H9 (cell line): ENCODE measurements around the gene TRAF3IP1. TPM values are rescaled to one million over a fixed set of nuclear protein-coding genes. Genes with fewer than 3 reads are reported as not detected.

ENCODE experiments used
- DNase-seq: peaks from one replicate; pipeline ENCODE4 v3.0.0-alpha.2; 2017
- H2AFZ ChIP-seq: one replicate; pipeline ENCODE4 v1.6.1; 2013; ENCODE audit warnings: mild to moderate bottlenecking, low read length, control low read depth, moderate library complexity
- H2AK5ac ChIP-seq: 2 replicates; pipeline ENCODE4 v1.6.1; 2013; ENCODE audit warnings: low read length, control low read depth, mixed read lengths; ENCODE audit not compliant: insufficient read length
- H2BK120ac ChIP-seq: one replicate; pipeline ENCODE4 v1.6.1; 2013; ENCODE audit warnings: low read depth, mild to moderate bottlenecking, low read length, control low read depth, inconsistent platforms; ENCODE audit not compliant: poor library complexity, severe bottlenecking
- H2BK12ac ChIP-seq: 2 replicates; pipeline ENCODE4 v1.6.1; 2013; ENCODE audit warnings: low read length, control low read depth, mixed read lengths, low read depth; ENCODE audit not compliant: insufficient read length
- H2BK15ac ChIP-seq: 2 replicates; pipeline ENCODE4 v1.6.1; 2013; ENCODE audit warnings: low read depth, low read length, control low read depth
- H2BK20ac ChIP-seq: one replicate; pipeline ENCODE4 v1.6.1; 2013; ENCODE audit warnings: low read depth, mild to moderate bottlenecking, low read length, control low read depth, inconsistent platforms; ENCODE audit not compliant: poor library complexity, severe bottlenecking
- H2BK5ac ChIP-seq: 2 replicates; pipeline ENCODE4 v1.6.1; 2013; ENCODE audit warnings: low read length, control low read depth, mixed read lengths; ENCODE audit not compliant: insufficient read length
- H3K14ac ChIP-seq: 2 replicates; pipeline ENCODE4 v1.6.1; 2013; ENCODE audit warnings: low read length, control low read depth; ENCODE audit not compliant: insufficient read depth
- H3K18ac ChIP-seq: 2 replicates; pipeline ENCODE4 v1.6.1; 2013; ENCODE audit warnings: low read depth, mild to moderate bottlenecking, mixed read lengths, low read length, control low read depth; ENCODE audit not compliant: insufficient read length
- H3K23ac ChIP-seq: 2 replicates; pipeline ENCODE4 v1.6.1; 2013; ENCODE audit warnings: low read length, control low read depth, mixed read lengths, low read depth; ENCODE audit not compliant: insufficient read length
- H3K23me2 ChIP-seq: 2 replicates; pipeline ENCODE4 v1.6.1; 2013; ENCODE audit warnings: low read depth, mild to moderate bottlenecking, mixed read lengths, low read length, control low read depth; ENCODE audit not compliant: insufficient read length, poor library complexity, severe bottlenecking
- H3K27ac ChIP-seq: 2 replicates; pipeline ENCODE4 v1.5.1; 2013; ENCODE audit warnings: low read length, control low read depth, mixed read lengths, low read depth; ENCODE audit not compliant: insufficient read length
- H3K27me3 ChIP-seq: 2 replicates; pipeline ENCODE4 v1.6.1; 2013; ENCODE audit warnings: low read length, control low read depth, inconsistent platforms; ENCODE audit not compliant: insufficient read depth
- H3K4ac ChIP-seq: 2 replicates; pipeline ENCODE4 v1.6.1; 2013; ENCODE audit warnings: low read depth, mild to moderate bottlenecking, control low read depth, inconsistent platforms, low read length, moderate library complexity
- H3K4me1 ChIP-seq: 2 replicates; pipeline ENCODE4 v1.6.1; 2013; ENCODE audit warnings: low read length, control low read depth, inconsistent platforms; ENCODE audit not compliant: insufficient read depth
- H3K4me2 ChIP-seq: 2 replicates; pipeline ENCODE4 v1.6.1; 2013; ENCODE audit warnings: low read length, control low read depth, mixed read lengths; ENCODE audit not compliant: insufficient read length, insufficient read depth
- H3K56ac ChIP-seq: 2 replicates; pipeline ENCODE4 v1.6.1; 2013; ENCODE audit warnings: low read depth, mild to moderate bottlenecking, mixed read lengths, low read length, control low read depth; ENCODE audit not compliant: insufficient read length
- H3K79me1 ChIP-seq: 2 replicates; pipeline ENCODE4 v1.6.1; 2013; ENCODE audit warnings: low read depth, mild to moderate bottlenecking, moderate library complexity, low read length, control low read depth, inconsistent platforms; ENCODE audit not compliant: insufficient read depth, poor library complexity, severe bottlenecking
- H3K79me2 ChIP-seq: 2 replicates; pipeline ENCODE4 v1.6.1; 2013; ENCODE audit warnings: low read length, control low read depth, inconsistent platforms; ENCODE audit not compliant: insufficient read depth
- H3K9ac ChIP-seq: 2 replicates; pipeline ENCODE4 v1.6.1; 2013; ENCODE audit warnings: low read length, control low read depth, mixed read lengths; ENCODE audit not compliant: insufficient read length; ENCODE audit errors: extremely low read depth
- H3K9me3 ChIP-seq: one replicate; pipeline ENCODE4 v1.6.1; 2013; ENCODE audit warnings: low read depth, low read length, inconsistent platforms; ENCODE audit not compliant: control insufficient read depth
- H3T11ph ChIP-seq: one replicate; pipeline ENCODE4 v1.6.1; 2013; ENCODE audit warnings: mild to moderate bottlenecking, low read length, control low read depth, inconsistent platforms
- H4K20me1 ChIP-seq: one replicate; pipeline ENCODE4 v1.6.1; 2013; ENCODE audit not compliant: control insufficient read depth, insufficient read length, insufficient read depth
- H4K5ac ChIP-seq: 2 replicates; pipeline ENCODE4 v1.6.1; 2013; ENCODE audit warnings: low read depth, mild to moderate bottlenecking, mixed read lengths, low read length, control low read depth; ENCODE audit not compliant: insufficient read length
- H4K8ac ChIP-seq: replicated peaks from 2 replicates; pipeline ENCODE4 v1.6.1; 2013; ENCODE audit warnings: low read length, control low read depth, mixed read lengths, low read depth; ENCODE audit not compliant: insufficient read length
- H4K91ac ChIP-seq: 2 replicates; pipeline ENCODE4 v1.6.1; 2013; ENCODE audit warnings: low read depth, mild to moderate bottlenecking, moderate library complexity, mixed read lengths, low read length, control low read depth; ENCODE audit not compliant: insufficient read length
- H3K27ac Mint-ChIP-seq, 3 experiments: 2 replicates in 2 of 3; 3 replicates in 1 of 3; pipeline ENCODE4 v1.8.0; 2020 to 2021; ENCODE audit warnings: mixed read lengths in 3 of 3, mild to moderate bottlenecking in 1 of 3, moderate library complexity in 1 of 3
- H3K27me3 Mint-ChIP-seq: 2 replicates; pipeline ENCODE4 v1.8.0; 2021; ENCODE audit warnings: low read depth, mild to moderate bottlenecking, moderate library complexity, mixed read lengths
- H3K36me3 Mint-ChIP-seq, 3 experiments: 2 replicates in 2 of 3; 3 replicates in 1 of 3; pipeline ENCODE4 v1.8.0; 2020 to 2021; ENCODE audit warnings: low read depth in 3 of 3, mixed read lengths in 3 of 3; ENCODE audit not compliant: insufficient read depth in 1 of 3
- H3K4me1 Mint-ChIP-seq, 2 experiments: 2 replicates each; pipeline ENCODE4 v1.8.0; 2020; ENCODE audit warnings: mixed read lengths in 2 of 2
- H3K4me3 Mint-ChIP-seq, 2 experiments: 2 replicates in 1 of 2; 3 replicates in 1 of 2; pipeline ENCODE4 v1.8.0; 2020 to 2021; ENCODE audit warnings: mild to moderate bottlenecking in 2 of 2, mixed read lengths in 2 of 2, moderate library complexity in 1 of 2
- H3K9me3 Mint-ChIP-seq, 2 experiments: 2 replicates in 1 of 2; 3 replicates in 1 of 2; pipeline ENCODE4 v1.8.0; 2020; ENCODE audit warnings: mild to moderate bottlenecking in 2 of 2, mixed read lengths in 2 of 2, moderate library complexity in 1 of 2
- CTCF ChIP-seq: fragments of 200-600 bp; sonication (generic); conservative IDR thresholded peaks from 3 replicates; pipeline ENCODE4 v1.8.0; 2021; ENCODE audit warnings: antibody characterized with exemption, mild to moderate bottlenecking
- WGBS: extraction: QIAGEN DNeasy Blood & Tissue Kit; methylation state at CpG from one replicate; pipeline ENCODE4 v1.1.7; 2013; ENCODE audit warnings: missing lambda C conversion rate, low lambda C conversion rate, mixed read lengths; ENCODE audit not compliant: insufficient read length; ENCODE audit errors: extremely low coverage; 5-methylcytosine and 5-hydroxymethylcytosine counted together
- total RNA-seq: library from RNA; stranded (reverse); gene quantifications from 2 replicates; pipeline ENCODE4 v1.2.1, GENCODE V29; 2021

The TRAF3IP1 gene
- total RNA-seq, 1 experiment from 2014 or later = 16.4 TPM

- Mint-ChIP-seq H3K27ac (no peak overlapping the region), H3K27me3 (no peaks in the 10 kb centered on the region), H3K36me3 (peaks cover 33 to 71% (median 58%) of the 10 kb centered on the region in 3 experiments; a peak in 6 of 7 replicates), H3K4me3 (no peak overlapping the region), H3K9me3 (no peaks in the 10 kb centered on the region), H3K4me1 (peaks cover 5 to 6% of the 10 kb centered on the region in 2 experiments)
- no peaks in the 10 kb centered on the region for H3K9me3 ChIP-seq
- no peak overlapping the region for H3K4me2 ChIP-seq
- DNase-seq = no peak
- no peak for TF ChIP-seq CTCF
- H4K5ac ChIP-seq = no peak overlapping the region
- peaks cover 8% of the 10 kb centered on the region; the same call in 1 of the 2 replicates for H3K79me2 ChIP-seq
- H4K20me1 ChIP-seq = no peaks in the 10 kb centered on the region
- H2AFZ ChIP-seq = no peak overlapping the region
- no peak overlapping the region for H2BK12ac ChIP-seq
- H3K27ac ChIP-seq = no peak overlapping the region
- H2BK5ac ChIP-seq = no peak overlapping the region
- no CpG with 5 or more reads among the region's 13 CpGs for WGBS
- H3K23me2 ChIP-seq = no peaks in the 10 kb centered on the region
- H2BK15ac ChIP-seq = no peak overlapping the region
- no peak overlapping the region for H3K18ac ChIP-seq
- no peak overlapping the region for H3K23ac ChIP-seq
- no peaks in the 10 kb centered on the region for H3K79me1 ChIP-seq
- no peak overlapping the region for H2BK120ac ChIP-seq
- H3T11ph ChIP-seq = no peak overlapping the region
- H4K8ac ChIP-seq = no peak overlapping the region
- H3K27me3 ChIP-seq = no peaks in the 10 kb centered on the region
- H3K14ac ChIP-seq = no peak overlapping the region
- H4K91ac ChIP-seq = no peak overlapping the region
- no peak overlapping the region for H2AK5ac ChIP-seq
- no peaks in the 10 kb centered on the region for H3K4me1 ChIP-seq
- H3K4ac ChIP-seq = no peak overlapping the region
- no peak overlapping the region for H3K9ac ChIP-seq
- H3K56ac ChIP-seq = no peak overlapping the region
- H2BK20ac ChIP-seq = no peak overlapping the region
These were observed 123.9 kb downstream of the TRAF3IP1 start for GRCh38 chr2:238444242-238444641.
